HepG2 (cell line): ENCODE measurements around the gene SAMD4B. TPM values are rescaled to one million over a fixed set of nuclear protein-coding genes. Genes with fewer than 3 reads are reported as not detected.

Source experiments
- AHR ChIP-seq: IDR thresholded peaks from 2 replicates; pipeline ENCODE4 v1.6.1; 2018; ENCODE audit warnings: missing genetic modification reagents, missing compliant biosample characterization
- DRAP1 ChIP-seq: IDR thresholded peaks from 2 replicates; pipeline ENCODE4 v1.6.1; 2016; ENCODE audit warnings: missing genetic modification reagents, missing compliant biosample characterization
- FUBP1 ChIP-seq: sonication (generic); formaldehyde crosslinking; IDR thresholded peaks from 2 replicates; pipeline ENCODE4 v1.5.1; 2020; ENCODE audit warnings: missing genetic modification reagents, mild to moderate bottlenecking, borderline replicate concordance
- IKZF4 ChIP-seq: sonication (generic); formaldehyde crosslinking; IDR thresholded peaks from 2 replicates; pipeline ENCODE4 v1.5.1; 2020; ENCODE audit warnings: borderline replicate concordance, mild to moderate bottlenecking, low read depth, missing genetic modification reagents; ENCODE audit errors: not compliant biosample characterization
- JUND ChIP-seq: sonication (generic); formaldehyde crosslinking; IDR thresholded peaks from 2 replicates; pipeline ENCODE4 v1.8.0; 2022; ENCODE audit warnings: mild to moderate bottlenecking, missing genetic modification reagents
- KDM3A ChIP-seq: IDR thresholded peaks from 2 replicates; pipeline ENCODE4 v1.6.1; 2018; ENCODE audit warnings: low read depth, missing compliant biosample characterization
- POGZ ChIP-seq: sonication (generic); formaldehyde crosslinking; IDR thresholded peaks from 2 replicates; pipeline ENCODE4 v1.4.0; 2020; ENCODE audit warnings: mild to moderate bottlenecking, missing genetic modification reagents
- PRPF4 ChIP-seq: fragments of 200-400 bp; formaldehyde crosslinking; IDR thresholded peaks from 2 replicates; pipeline ENCODE4 v1.6.1; 2016; ENCODE audit warnings: low read length, low read depth; ENCODE audit not compliant: poor library complexity, severe bottlenecking
- ZFP36L1 ChIP-seq: sonication (generic); formaldehyde crosslinking; IDR thresholded peaks from 2 replicates; pipeline ENCODE4 v1.8.0; 2022; ENCODE audit warnings: mild to moderate bottlenecking, missing genetic modification reagents, moderate library complexity
- ZFP36L2 ChIP-seq: sonication (generic); formaldehyde crosslinking; IDR thresholded peaks from 2 replicates; pipeline ENCODE4 v1.4.0; 2020; ENCODE audit warnings: missing genetic modification reagents
- ZKSCAN5 ChIP-seq: sonication (generic); formaldehyde crosslinking; IDR thresholded peaks from 2 replicates; pipeline ENCODE4 v1.5.1; 2020; ENCODE audit warnings: mild to moderate bottlenecking, missing genetic modification reagents
- ZNF143 ChIP-seq: sonication (generic); formaldehyde crosslinking; IDR thresholded peaks from 2 replicates; pipeline ENCODE4 v1.4.0; 2020; ENCODE audit warnings: missing genetic modification reagents
- ZNF788 ChIP-seq: sonication (generic); formaldehyde crosslinking; IDR thresholded peaks from 2 replicates; pipeline ENCODE4 v1.5.0; 2020; ENCODE audit warnings: mild to moderate bottlenecking, missing genetic modification reagents, borderline replicate concordance
- ZNF883 ChIP-seq: sonication (generic); formaldehyde crosslinking; IDR thresholded peaks from 2 replicates; pipeline ENCODE4 v1.5.1; 2020; ENCODE audit warnings: mild to moderate bottlenecking, missing genetic modification reagents; ENCODE audit errors: not compliant biosample characterization
- polyA plus RNA-seq, 8 experiments: library from polyadenylated mRNA; depleted of rRNA in 3 of 8; stranded (reverse) in 7 of 8; unstranded in 1 of 8; fragments of >200 nt; fragmentation: Illumina TruSeq in 4 of 8; extraction: Trizol in 4 of 8; gene quantifications; 2 replicates each; pipeline versions ENCODE4 v1.2.1 to v1.2.3, GENCODE V29; 2011 to 2016; ENCODE audit warnings: low read depth in 4 of 8, missing spikeins in 1 of 8, mixed read lengths in 1 of 8; ENCODE audit not compliant: insufficient read depth in 1 of 8
- total RNA-seq, 5 experiments: library from RNA; depleted of rRNA; stranded (reverse); fragments of >200 nt; fragmentation: Illumina TruSeq; extraction: Trizol; gene quantifications; 2 replicates each; pipeline ENCODE4 v1.2.3, GENCODE V29; 2016; ENCODE audit warnings: low read depth in 1 of 5
- TF ChIP-seq, protein P1 (sequence below): sonication (generic); formaldehyde crosslinking; IDR thresholded peaks from 2 replicates; pipeline ENCODE4 v1.4.0; 2020; ENCODE audit warnings: missing genetic modification reagents, borderline replicate concordance
- TF ChIP-seq, protein P2 (sequence below): sonication (generic); formaldehyde crosslinking; IDR thresholded peaks from 2 replicates; pipeline ENCODE4 v1.4.0; 2020; ENCODE audit warnings: mild to moderate bottlenecking, missing genetic modification reagents, borderline replicate concordance
- TF ChIP-seq, protein P3 (sequence below), 2 experiments: fragments of 450-650 bp in 1 of 2; sonication (generic) in 1 of 2; formaldehyde crosslinking; IDR thresholded peaks; 2 replicates each; pipeline versions ENCODE4 v1.5.0 to v1.8.0; 2020 to 2022; ENCODE audit warnings: mild to moderate bottlenecking in 1 of 2, missing genetic modification reagents in 1 of 2

The SAMD4B gene
- total and polyA plus RNA-seq, 2 of the 13 experiments (the other 11 are each of a cell fraction or from before 2014, with no cell fraction given): 26.0 to 31.8 TPM

DNA sequence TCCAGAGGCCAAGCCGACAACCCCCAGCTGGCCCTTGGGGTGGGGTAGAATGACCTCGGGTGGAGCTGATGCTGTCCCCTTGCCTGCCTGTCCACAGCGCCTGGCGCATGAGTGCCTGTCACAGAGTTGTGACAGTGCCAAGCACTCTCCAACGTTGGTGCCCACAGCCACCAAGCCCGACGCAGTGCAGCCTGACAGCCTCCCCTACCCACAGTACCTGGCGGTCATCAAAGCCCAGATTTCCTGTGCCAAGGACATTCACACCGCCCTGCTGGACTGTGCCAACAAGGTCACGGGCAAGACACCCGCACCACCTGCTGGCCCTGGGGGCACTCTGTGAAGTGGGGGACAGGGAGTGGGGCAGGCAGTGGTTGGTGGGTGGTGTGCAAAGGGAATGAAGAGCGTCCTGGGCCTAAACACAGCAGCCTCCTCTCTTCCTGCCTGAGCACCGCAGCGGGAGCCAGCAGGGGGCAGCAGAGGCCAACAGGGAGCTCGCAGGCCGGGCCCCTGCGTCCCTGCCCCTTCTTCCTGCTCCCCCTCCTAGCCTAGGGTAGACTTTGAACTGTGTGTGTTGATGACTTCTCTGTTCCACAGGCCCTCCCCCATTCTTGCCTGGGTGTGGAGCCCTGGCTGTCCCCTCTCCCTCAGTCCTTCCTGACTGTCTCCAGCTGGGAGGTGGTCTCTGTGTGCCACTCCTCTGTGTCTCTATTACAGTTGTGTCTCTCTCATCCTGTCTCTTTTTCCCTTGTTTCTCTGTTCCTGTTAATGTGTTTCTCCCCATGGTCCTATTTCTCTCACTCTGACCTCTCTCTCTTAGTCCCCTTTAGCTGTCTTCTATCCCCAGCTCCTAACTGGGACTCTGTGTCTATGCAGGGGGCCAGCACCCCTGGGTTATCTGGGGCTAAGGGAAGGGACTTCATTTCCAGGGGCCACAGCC, 55.4 kb downstream of the SAMD4B start (continued):
- peak; percentile 96 for TF ChIP-seq KDM3A (CRISPR knock-in tag)
- no peak for TF ChIP-seq JUND (CRISPR knock-in tag)
- TF ChIP-seq DRAP1 (CRISPR knock-in tag): peak; percentile 98
- no peak for TF ChIP-seq ZFP36L2 (CRISPR knock-in tag)
- TF ChIP-seq, protein P1, sequence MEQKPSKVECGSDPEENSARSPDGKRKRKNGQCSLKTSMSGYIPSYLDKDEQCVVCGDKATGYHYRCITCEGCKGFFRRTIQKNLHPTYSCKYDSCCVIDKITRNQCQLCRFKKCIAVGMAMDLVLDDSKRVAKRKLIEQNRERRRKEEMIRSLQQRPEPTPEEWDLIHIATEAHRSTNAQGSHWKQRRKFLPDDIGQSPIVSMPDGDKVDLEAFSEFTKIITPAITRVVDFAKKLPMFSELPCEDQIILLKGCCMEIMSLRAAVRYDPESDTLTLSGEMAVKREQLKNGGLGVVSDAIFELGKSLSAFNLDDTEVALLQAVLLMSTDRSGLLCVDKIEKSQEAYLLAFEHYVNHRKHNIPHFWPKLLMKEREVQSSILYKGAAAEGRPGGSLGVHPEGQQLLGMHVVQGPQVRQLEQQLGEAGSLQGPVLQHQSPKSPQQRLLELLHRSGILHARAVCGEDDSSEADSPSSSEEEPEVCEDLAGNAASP (CRISPR knock-in tag): peak; percentile 72
- TF ChIP-seq ZNF788: peak; percentile 97; the same call in 1 of the 2 replicates
- peak; percentile 73 for TF ChIP-seq IKZF4 (CRISPR knock-in tag)
- TF ChIP-seq, protein P2, sequence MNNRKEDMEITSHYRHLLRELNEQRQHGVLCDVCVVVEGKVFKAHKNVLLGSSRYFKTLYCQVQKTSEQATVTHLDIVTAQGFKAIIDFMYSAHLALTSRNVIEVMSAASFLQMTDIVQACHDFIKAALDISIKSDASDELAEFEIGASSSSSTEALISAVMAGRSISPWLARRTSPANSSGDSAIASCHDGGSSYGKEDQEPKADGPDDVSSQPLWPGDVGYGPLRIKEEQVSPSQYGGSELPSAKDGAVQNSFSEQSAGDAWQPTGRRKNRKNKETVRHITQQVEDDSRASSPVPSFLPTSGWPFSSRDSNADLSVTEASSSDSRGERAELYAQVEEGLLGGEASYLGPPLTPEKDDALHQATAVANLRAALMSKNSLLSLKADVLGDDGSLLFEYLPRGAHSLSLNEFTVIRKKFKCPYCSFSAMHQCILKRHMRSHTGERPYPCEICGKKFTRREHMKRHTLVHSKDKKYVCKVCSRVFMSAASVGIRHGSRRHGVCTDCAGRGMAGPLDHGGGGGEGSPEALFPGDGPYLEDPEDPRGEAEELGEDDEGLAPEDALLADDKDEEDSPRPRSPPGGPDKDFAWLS (CRISPR knock-in tag): no peak
- TF ChIP-seq, protein P3, sequence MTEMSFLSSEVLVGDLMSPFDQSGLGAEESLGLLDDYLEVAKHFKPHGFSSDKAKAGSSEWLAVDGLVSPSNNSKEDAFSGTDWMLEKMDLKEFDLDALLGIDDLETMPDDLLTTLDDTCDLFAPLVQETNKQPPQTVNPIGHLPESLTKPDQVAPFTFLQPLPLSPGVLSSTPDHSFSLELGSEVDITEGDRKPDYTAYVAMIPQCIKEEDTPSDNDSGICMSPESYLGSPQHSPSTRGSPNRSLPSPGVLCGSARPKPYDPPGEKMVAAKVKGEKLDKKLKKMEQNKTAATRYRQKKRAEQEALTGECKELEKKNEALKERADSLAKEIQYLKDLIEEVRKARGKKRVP (CRISPR knock-in tag; IDR thresholded peaks at IDR 0.05): 0 out of 4 replicates have a peak, but pooled peaks of 1 of the 2 experiments have one; percentile 30
- TF ChIP-seq ZFP36L1 (CRISPR knock-in tag): peak; percentile 82; the same call in 1 of the 2 replicates
- peak; percentile 40 for TF ChIP-seq PRPF4
- no peak for TF ChIP-seq FUBP1 (CRISPR knock-in tag)
- peak; percentile 42; the same call in 1 of the 2 replicates for TF ChIP-seq POGZ
- TF ChIP-seq ZNF883 (CRISPR knock-in tag): peak; percentile 75
- TF ChIP-seq AHR (CRISPR knock-in tag): peak; percentile 77; the same call in 1 of the 2 replicates
- 0 out of 2 replicates have a peak, but pooled peaks have one; percentile 52 for TF ChIP-seq ZKSCAN5 (CRISPR knock-in tag)
- TF ChIP-seq ZNF143: no peak
